Activated naive CD4-positive, alpha-beta T cell treated with Interleukin-2 at 50 U/mL for 16 hours (primary cell): ENCODE results near the gene VN1R2.
"Not testable (repeated sequence)": the region's sequence is repeated elsewhere in the genome, so short reads cannot be mapped to it uniquely, and the experiment has no call there.

Experiments
- DNase-seq: peaks from one replicate; pipeline ENCODE4 v3.0.0-alpha.2; 2020

Gene VN1R2, protein sequence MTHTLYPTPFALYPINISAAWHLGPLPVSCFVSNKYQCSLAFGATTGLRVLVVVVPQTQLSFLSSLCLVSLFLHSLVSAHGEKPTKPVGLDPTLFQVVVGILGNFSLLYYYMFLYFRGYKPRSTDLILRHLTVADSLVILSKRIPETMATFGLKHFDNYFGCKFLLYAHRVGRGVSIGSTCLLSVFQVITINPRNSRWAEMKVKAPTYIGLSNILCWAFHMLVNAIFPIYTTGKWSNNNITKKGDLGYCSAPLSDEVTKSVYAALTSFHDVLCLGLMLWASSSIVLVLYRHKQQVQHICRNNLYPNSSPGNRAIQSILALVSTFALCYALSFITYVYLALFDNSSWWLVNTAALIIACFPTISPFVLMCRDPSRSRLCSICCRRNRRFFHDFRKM

DNA sequence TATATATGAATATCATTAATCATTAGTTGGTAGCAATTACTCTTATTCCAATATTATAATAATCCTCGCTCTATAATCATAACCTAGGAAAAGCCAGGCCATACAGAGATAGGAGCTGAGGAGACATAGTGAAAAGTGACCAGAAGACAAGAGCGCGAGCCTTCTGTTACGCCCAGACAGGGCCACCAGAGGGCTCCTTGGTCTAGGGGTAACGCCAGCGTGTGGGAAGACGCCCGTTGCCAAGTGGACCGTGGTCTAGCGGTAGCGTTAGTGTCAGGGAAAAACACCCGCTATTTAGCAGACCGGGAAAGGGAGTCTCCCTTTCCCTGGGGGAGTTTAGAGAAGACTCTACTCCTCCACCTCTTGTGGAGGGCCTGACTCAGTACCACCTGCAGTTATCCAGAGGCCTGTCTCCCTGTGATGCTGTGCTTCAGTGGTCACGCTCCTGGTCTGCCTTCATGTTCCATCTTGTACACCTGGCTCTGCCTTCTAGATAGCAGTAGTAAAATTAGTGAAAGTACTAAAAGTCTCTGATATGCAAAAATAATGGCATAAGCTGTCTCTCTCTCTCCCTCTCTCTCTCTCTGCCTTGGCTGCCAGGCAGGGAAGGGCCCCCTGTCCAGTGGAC is at the start of gene VN1R2:
Gene VN1R2, plus strand, starts transcription at position 578 of the 628 bp plus-strand sequence. CDS start 84 bp downstream, outside the sequence.
- DNase-seq = not testable (repeated sequence)

DNA sequence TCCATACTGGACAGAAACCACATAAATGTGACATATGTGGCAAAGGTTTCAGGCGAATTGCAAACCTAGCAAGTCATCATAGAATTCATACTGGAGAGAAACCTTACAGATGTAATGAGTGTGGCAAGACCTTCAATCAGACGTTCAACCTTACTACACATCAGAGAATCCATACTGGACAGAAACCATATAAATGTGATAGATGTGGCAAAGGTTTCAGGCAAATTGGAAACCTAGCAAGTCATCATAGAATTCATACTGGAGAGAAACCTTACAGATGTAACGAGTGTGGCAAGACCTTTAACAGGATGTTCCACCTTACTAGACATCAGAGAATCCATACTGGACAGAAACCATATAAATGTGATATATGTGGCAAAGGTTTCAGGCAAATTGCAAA is 46.5 kb upstream of the VN1R2 start:
- not testable (repeated sequence) for DNase-seq

DNA sequence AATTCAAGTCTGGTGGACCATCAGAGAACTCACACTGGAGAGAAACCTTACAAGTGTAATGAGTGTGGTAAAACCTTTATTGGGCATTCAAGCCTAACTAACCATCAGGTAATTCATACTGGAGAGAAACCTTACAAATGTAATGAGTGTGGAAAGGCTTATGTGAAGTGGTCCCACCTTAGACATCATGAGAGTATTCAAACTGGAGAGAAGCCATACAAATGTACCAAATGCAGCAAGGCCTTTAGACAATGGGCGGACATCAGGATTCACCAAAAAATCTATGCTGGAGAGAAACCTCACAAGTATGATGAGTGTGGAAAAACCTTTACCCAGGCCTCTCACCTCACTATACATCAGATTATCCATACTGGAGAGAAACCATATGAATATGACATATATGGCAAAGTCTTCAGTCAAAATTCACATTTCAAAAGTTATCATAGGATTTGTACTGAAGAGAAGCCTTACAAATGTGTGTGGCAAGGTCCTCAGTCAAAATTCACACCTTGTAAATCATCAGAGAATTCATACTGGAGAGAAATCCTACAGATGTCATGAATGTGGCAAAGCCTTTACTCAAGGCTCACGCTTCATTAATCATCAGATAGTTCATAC is 45.3 kb upstream of the VN1R2 start:
- DNase-seq = no peak

DNA sequence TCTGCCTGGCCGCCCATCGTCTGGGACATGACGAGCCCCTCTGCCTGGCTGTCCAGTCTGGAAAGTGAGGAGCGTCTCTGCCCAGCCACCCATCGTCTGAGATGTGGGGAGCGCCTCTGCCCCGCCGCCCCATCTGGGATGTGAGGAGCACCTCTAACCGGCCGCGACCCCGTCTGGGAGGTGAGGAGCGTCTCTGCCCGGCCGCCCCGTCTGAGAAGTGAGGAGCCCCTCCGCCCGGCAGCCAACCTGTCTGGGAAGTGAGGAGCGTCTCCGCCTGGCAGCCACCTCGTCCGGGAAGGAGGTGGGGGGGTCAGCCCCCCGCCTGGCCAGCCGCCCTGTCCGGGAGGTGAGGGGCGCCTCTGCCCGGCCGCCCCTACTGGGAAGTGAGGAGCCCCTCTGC is 35.4 kb upstream of the VN1R2 start:
- DNase-seq = not testable (repeated sequence)

DNA sequence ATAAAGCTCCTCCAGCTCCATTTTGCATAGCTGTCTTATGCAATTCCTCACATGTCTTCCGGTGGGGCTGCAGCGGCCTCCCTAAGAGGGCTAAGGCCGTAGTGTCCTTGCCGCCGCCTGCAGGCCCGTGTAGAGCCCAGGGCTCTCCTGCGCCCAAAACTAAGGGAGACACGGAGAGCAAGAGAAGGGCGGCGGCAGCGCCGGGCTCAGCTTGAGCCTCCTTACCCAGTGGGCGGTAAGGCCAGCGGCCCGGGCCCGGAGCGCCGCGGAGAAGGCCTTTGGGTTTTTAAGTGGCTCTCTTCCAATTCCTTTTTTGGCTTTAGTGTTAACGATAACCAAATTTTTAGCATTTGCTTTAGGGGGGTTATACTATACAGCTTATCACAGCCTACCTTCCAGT is 33.5 kb upstream of the VN1R2 start:
- DNase-seq = no peak

DNA sequence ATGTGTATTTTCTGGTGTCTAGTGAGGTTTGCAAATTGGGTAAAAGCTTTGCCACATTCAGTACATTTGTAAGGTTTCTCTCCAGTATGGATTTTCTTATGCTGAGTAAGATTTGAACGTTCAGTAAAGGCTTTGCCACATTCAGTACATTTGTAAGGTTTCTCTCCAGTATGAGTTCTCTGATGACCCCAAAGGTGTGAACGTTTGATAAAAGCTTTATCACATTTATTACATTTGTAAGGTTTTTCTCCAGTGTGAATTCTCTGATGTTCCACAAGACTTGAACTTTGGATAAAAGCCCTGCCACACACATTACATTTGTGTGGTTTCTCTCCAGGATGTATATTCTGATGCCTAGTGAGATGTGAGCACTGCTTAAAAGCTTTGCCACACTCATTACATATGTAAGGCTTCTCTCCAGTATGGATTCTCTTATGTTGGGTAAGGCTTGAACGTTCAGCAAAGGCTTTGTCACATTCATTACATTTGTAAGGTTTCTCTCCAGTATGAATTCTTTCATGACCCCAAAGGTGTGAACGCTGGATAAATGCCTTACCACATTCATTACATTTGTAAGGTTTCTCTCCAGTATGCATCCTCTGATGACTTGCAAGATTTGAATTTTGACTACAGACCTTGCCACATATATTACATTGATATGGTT is 20.8 kb upstream of the VN1R2 start:
- DNase-seq = no peak

DNA sequence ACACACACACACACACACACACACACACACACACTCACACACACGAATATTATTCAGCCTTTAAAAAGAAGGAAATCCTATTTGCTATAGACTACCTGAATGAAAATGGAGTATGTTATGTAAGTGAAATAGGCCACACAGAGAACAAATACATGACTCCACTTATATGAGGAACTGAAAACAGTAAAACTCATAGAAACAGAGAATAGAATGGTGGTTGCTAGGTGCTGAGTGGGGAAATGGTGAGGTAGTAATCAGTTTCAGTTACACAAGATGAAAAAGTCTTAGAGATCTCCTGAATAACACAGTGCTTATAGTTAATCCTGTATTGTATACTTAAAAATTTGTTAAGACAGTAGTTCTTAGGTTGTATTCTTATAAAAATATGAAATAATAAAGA is 11.6 kb upstream of the VN1R2 start:
- DNase-seq = no peak

DNA sequence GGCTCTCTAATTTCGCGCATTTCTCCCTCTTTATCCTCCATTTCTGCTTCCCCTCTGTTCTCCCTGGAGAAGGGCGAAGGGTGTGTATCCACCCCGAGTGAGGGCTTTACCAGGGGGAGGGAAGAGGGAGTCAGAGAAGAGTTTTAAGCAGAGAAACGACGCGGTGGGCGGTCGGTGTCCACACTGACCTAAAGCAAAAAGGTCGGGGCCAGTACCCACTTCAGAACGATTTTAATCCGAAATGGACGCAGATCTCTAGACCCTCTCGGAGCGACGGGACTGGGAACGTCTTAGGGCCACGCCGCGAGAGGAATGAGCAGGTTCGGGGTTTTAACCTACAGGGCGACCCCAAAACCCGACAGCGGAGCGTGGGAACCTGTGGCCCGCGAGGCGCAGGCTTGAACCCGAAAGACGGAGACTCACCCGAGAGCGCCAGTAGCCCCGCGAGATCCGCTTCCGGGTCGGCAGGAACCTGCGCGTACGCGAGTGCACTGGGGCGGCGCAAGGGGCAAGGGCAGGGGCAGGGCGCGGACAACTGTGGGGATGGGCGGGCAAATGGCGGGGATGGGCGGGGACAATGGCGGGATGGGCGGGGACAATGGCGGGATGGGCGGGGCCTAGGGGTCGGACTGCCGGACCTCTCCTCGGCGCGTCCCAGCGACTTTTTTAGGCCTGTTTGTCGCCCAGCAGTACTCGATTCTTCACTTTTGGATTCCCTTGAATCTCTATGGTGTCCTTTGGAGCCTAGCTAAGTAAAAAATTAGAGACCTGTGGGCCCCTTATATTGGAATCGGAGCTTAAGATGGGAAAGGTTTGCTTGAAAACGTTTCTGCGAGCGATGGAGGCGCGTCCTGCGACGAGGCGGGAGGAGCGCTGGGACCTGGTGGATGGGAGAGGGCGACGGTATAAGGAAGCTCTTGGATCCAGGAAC is 3.4 kb upstream of the VN1R2 start, which contains the start of gene ZNF677:
Gene ZNF677, minus strand, starts transcription at position 463 of the 931 bp plus-strand sequence. CDS start 3,323 bp downstream, outside the sequence.
- DNase-seq = peak; percentile 81

DNA sequence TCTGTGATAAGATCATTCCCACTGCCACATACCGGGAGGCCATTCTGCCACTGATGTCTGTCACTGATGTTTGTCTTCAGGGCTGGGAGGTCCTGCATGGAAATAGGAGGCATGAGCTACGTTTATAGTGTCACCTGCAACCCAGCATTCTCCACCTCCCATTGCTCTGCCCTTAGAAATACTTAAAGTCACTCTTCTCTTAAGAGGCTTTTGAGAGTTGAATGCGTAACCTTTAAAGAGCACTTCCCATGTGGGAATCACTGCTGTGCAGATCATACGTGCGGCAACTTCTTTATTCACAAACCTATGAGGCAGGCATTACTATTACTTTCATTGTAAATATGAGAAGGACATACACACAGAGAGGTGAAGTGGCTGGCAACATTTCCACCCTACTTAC is 9.5 kb downstream of the VN1R2 start, which contains the start of gene VN1R4:
Gene VN1R4, minus strand, starts transcription at position 101 of the 400 bp plus-strand sequence. Its CDS starts 58 bp downstream, at position 43.
- DNase-seq = not testable (repeated sequence)

DNA sequence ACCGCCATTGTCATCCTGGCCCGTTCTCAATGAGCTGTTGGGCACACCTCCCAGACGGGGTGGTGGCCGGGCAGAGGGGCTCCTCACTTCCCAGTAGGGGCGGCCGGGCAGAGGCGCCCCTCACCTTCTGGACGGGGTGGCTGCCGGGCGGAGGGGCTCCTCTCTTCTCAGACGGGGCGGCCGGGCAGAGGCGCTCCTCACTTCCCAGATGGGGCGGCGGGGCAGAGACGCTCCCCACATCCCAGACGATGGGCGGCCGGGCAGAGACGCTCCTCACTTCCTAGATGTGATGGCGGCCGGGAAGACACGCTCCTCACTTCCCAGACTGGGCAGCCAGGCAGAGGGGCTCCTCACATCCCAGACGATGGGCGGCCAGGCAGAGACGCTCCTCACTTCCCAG is 11.8 kb downstream of the VN1R2 start:
- not testable (repeated sequence) for DNase-seq

DNA sequence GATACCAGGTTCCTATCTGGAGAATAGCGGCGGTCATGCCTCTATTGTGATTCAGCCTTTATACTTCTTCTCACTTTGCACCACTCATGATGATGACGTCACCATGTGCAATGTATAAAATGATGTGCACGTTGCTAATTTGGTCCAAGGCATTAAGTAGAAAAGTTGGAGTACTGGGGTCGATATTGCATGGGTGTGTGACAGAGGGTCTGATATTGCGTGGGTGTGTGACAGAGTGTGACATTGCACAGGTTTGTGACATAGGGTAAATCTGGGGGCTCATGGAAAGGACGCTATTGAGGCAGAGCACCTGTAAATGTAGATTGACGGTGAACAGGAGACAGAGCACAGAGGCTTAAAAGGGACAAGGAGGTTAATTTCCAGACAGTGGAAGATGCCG is 14.0 kb downstream of the VN1R2 start:
- DNase-seq = no peak

DNA sequence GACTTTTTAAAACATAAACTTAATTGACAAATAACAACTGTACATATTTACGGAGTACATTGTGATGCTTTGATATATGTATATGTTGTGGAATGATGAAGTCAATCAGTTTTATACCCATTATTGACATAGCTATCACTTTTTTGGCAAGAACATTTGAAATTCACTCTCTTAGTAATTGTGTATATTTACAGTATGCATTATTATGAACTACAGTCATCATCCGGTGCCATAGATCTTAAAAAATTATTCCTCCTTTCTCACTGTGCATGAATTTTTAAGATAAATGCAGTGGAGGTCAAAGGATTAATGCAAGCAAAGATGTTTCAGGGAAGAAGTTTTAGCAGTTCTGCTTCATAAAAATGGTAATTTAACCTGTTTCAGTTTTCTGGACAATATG is 17.4 kb downstream of the VN1R2 start:
- no peak for DNase-seq

DNA sequence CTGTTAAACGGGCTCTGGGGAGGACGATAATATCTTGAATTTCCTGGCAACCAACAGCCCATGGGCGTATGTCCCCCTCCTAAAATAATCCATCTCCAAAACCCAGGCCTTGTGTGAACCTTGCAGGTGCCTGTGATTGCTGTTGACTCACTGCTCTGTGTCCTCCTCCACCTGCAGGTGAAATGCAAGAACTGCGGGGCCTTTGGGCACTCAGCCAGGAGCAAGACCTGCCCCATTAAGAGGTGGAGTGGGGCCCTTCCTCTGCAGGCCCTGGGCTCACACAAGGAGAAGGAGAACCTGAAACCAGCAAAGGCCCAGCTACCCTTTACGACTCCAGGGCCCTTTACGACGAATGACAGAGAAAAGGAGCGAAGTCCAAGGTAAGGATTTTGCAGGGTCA is 23.9 kb downstream of the VN1R2 start:
- peak; percentile 4 for DNase-seq

DNA sequence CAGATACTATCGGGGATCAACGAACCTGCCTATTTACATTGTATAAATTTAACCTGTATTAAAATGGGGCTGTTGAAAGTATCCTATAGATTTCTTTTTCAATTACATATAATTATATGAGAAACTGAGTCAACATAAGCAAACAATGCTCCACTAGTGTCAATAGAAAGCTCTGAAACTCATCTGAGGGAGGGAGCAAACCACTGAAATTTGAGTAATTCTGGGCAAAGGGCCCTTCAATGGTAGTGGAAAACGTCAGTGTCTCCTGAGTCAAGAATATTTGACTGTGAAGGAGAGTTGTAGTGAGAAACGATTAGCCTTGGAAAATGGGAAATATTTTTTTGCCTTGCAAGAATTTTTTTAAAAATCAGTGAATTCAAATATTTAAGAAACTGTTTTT is 27.0 kb downstream of the VN1R2 start:
- no peak for DNase-seq

DNA sequence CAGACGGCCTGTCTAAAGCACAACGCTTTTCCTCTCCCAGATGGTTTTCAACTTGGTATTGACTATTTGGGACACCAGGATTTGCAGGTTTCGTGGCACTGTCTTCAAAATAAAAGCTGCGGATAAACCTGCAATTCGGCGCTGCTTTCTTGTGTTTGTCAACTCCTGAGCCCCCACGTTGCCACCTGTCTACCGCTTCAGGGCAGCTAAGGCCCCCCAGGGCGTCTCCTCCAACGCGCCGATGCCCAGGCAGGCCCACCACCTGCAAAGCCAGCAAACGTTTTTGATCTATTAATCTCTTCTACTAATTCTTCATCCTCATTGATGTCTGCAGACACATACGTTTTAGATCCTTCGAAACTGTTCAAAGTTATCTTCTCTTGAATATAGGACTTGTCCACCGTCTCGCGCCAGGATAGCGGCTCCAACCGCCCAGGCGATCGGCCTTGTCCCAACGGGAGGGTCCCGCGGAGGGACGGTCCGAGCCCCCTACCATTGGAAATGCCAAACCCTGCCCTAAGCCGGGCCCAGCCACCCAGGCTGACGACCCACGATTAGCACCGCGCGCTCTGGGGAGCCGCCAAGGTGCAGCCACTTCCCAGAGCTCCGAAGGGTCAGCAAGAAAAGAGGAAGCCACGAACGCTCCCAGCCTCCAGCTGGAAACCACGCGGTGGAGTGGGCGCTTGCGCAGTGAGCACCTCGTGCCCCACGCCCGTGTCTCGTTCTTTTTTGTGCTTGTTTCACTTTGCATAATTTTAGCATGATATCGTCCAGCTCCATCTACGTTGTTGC is 32.9 kb downstream of the VN1R2 start:
- no peak for DNase-seq

DNA sequence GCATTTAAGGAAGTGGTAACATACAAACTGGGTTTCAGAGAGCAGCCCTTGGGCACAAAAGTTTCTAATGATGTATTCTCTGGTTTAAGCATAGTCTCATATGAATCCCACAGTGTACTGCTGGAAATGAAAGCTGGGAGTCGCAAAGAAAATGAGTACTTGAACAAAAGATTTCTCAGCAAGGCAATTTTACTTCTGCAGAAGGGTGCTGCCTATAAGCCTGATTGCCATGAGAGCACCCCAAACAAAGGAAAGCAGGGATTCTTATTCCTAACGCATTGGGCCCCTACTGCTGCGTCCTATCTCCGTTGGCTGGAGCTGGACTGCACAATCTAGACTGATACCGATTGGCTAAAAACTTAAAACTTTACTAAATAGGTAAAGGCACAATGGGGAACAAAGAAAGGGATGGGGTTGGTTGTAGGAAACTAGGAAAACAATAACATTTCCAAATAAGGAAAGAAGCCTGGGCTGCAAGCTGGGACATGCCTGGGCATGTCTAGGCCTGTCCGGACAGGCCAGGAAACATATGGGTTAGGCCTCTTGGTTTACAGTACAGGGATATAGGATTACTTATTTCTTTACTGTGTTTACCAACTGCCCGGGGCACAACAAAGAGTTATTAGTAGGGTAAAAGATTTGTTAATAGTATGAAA is 36.8 kb downstream of the VN1R2 start:
- DNase-seq = no peak

DNA sequence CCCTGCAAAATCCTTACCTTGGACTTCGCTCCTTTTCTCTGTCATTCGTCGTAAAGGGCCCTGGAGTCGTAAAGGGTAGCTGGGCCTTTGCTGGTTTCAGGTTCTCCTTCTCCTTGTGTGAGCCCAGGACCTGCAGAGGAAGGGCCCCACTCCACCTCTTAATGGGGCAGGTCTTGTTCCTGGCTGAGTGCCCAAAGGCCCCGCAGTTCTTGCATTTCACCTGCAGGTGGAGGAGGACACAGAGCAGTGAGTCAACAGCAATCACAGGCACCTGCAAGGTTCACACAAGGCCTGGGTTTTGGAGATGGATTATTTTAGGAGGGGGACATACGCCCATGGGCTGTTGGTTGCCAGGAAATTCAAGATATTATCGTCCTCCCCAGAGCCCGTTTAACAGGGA is 43.2 kb downstream of the VN1R2 start:
- not testable (repeated sequence) for DNase-seq

DNA sequence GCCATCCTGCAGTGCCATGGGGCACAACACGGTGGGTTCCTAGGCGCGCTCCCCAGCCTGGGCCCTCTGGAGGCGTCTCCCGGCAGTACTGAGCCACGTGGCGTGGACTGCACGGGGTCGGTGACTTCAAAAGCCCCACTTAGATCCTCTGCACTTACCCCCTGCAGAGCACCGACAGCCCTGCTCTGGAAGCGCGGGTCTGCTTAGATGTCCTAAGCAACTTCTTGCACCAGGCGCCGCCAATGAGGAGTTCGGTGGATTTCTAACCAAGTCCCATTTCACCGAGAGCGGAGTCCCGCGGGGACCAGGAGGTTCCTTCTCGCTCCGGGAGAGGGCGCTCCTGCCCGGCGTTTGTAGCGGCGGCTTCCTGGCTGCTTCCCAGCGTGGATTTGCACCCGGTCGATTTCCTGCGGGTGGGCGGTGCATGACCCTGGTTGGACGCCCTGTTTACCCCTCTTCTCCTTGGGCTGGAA is 50.3 kb downstream of the VN1R2 start:
- DNase-seq = no peak
